CD4-positive, alpha-beta T cell treated with Interleukin-10 for 1 hour (primary cell): ENCODE data around the gene VWA8.
"Not testable (repeated sequence)": the region's sequence is repeated elsewhere in the genome, so short reads cannot be mapped to it uniquely, and the experiment has no call there.

ENCODE experiments used
- DNase-seq: peaks from one replicate; pipeline ENCODE4 v3.0.0-alpha.2; 2020

Gene VWA8

DNA sequence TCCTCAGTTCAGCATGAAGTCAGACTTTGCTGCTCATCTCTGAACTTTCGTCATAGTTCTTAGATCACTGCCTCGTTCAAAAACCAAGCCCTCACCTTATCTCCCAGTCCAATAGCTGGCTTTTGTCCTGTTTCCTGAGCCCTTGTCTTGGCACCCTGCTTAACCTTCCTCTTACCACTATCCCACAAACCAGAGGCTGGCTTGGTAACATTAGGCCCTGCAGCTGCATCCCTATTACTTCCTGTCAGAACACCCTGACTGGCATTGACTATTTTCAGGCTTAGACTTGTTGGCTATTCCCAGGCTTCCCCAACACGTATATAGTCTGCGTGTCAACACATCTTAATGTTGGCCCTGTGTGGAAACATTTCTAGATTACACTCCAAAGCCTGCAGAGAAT, 172.4 kb downstream of the VWA8 start:
- no peak for DNase-seq

DNA sequence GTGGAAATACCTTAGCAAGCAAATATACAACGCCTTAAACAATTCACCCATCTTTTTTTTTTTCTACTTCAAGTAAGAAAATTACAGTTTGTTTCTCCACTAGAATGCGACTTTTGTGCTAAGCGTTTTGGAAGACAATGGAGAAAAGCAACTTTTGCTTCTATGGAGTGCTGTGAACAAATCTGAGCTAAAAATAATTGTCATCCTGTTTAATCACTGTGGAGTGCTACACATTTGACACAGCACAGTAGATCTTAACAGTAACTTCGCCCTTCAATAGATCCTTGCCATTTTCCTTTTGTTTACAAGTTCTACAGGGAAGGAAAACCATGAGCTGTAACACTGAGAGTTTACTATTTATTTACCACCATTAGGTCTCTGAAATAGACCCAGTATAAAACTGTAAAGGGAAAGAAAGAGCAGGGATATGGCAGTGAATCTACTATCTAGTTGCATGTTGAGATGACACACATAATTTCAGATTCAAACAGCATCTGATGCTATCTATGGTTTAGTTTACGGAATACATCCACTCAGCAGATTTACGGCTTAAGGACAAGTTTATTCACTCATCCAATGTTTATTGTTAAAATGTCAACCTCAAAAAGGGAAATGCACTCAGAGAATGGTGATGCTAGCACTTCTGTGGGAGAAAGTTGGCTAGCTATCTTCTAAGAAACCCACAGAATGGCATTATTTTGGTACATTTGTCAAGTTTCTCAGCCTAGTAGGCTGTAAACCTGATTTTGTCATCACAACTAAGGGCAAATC, 175.3 kb downstream of the VWA8 start:
- DNase-seq = no peak

DNA sequence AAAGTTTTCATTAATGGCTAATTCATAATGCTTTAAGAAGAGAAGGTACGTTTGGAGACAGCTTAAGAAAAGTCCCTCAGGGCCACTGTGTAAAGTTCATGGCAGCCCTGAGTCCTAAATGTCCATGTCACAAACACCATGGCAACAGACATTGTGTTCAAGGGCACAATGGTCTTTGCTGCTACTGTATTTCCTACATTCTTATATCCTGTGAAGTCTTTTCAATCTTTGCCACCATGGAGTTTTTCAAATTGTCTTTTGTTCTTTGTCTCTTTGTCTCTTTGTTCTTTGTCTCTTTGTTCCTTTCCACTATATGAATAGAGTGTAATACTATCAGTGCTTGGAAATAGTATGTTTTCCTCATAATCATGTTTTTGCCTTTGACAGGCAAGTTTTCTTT, 178.8 kb downstream of the VWA8 start:
- DNase-seq = no peak

DNA sequence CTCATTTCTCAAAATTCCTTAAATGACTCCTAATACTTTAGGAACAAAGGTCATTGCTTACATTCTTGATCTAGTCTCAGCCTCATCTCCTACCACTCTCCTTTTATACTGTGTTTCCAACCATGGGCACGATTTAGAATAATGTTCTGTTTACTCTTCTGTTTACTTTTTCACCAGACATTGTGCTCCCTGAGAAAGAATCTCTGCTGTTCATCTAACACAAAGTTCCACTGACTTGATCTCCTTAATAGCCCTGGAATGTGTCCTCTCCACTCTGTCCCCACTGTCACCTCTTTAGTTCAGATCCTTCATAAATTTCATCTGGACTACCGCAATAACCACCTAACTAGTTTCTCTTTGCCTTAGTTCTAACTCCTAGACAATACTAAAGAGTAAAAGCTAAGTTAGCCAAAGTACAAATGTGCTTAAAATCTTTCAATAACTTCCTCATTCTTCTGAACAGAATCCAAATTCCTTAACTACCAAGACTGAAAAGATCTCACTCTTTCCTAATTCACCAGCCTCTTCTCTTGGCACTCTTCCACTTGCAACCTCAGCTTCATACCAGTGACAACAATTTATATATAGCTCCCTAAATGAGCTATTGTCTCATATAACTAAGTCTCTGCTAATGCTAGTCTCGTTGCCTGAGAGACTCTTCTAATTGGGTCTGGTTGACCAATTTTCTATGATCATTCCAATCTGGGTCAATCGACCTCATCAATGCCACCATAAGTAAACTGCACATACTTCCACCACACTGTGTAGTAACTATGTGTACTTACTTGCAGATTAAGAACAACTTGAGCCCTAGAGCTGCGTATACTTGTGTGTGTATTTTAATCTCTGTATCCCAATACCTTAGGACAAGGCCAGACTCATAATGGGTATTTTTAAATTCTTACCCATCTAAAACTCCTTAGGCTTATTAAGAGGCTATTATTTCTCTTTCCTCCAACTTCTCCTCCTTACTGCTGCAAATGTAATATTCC, 179.9 kb downstream of the VWA8 start:
- DNase-seq = no peak

GRCh38 chr13:41775251-41775650, 185.7 kb downstream of the VWA8 start:
- DNase-seq = no peak

- no peak for DNase-seq
These were observed 186.2 kb downstream of the VWA8 start for GRCh38 chr13:41774605-41775218.

- DNase-seq = no peak
These were observed 193.1 kb downstream of the VWA8 start for GRCh38 chr13:41767801-41768200.

- no peak for DNase-seq
These were observed 194.5 kb downstream of the VWA8 start for GRCh38 chr13:41766439-41766838.

- DNase-seq = no peak
These were observed 195.1 kb downstream of the VWA8 start for GRCh38 chr13:41765813-41766212.

- DNase-seq = no peak
These were observed 195.9 kb downstream of the VWA8 start for GRCh38 chr13:41765020-41765419.

- no peak for DNase-seq
These were observed 196.4 kb downstream of the VWA8 start for GRCh38 chr13:41764558-41764957.

DNA sequence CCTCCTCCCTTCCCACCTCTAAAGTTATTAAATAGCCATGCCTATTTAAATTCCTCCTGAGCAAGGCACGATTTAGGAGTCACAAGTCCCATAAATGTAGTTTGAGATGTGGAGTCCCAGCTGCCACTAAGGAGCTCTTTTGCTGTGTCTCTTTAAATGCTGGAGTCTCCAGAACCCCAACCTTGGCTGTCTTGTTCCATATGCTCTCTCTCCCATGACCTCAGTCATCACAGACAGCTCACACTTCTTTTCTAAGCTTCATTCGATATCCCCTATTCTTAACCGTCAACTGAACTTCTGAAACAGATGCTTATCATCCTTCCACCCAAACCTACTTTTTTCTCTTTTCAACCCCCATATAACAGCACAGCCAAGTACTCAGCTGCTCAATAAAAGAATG, 197.1 kb downstream of the VWA8 start:
- DNase-seq = no peak

DNA sequence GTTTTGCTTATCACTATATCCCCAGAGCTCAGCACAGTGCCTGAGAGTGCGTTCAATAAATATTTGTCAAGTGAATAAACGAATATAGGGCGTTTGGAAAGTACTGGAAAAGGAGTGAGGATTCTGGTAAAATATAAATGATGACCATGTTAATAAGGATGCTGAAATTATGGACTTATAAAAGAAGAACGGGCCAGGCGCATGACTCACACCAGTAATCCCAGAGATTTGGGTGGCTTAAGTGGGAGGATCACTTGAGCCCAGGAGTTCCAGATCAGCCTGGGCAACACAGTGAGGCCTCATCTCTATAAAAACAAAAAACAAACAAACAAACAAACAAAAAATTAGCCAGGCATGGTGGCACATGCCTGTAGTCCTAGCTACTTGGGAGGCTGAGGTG, 198.1 kb downstream of the VWA8 start:
- DNase-seq = no peak

DNA sequence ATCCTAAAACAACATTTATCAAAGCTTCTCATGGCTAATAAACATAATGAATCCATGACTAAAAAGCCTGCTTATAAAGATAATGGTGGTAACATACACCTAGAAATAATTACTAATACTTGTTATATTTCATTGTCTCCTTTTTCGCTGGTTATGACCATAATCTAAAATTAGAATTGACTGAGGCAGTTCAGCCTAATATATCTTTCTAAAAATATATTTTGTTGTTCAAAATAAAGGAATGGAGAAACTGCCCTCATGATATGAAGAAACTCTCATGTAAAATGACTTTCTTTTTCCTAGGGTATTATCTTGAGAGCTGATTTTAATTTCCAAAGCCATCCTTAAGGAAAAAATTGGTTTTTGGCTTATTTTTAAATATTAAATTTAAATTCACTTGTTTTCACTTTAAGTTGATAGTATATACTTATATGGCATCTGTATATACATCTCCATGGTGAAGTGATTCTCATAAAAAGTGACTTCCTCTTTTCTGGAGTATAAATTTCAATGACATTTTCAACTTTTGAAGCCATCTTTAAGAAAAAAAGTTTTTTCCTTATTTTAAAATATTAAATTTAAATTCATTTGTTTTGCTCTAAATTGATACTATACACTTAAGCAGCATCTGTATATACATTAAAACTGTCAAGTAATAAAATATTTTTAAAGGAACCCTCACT, 204.6 kb downstream of the VWA8 start:
- DNase-seq = no peak

- DNase-seq = no peak
These were observed 209.0 kb downstream of the VWA8 start for GRCh38 chr13:41751734-41752445.

DNA sequence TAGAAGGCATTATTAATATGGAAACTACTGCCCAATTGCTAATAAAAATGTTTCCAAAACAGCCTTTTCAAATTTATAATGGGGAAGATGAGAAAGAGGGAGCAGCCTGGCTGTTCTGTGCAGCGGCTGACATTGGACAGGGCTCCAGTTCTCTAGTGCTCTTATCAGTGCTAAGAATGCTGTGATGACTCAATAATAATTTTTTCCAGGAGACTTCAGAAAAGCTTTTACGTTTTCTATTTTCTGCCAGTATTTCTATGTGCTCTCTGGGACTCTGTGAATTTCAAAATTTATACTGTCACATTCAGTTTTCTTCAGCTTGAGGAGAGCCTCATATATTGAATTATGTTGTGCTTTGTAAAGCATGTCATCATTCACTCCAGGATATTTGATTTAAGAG, 209.6 kb downstream of the VWA8 start:
- DNase-seq = no peak

- no peak for DNase-seq
These were observed 214.7 kb downstream of the VWA8 start for GRCh38 chr13:41746259-41746658.

GRCh38 chr13:41745496-41745895, 215.4 kb downstream of the VWA8 start:
- DNase-seq = not testable (repeated sequence)

- no peak for DNase-seq
These were observed 217.9 kb downstream of the VWA8 start for GRCh38 chr13:41742917-41743552.

DNA sequence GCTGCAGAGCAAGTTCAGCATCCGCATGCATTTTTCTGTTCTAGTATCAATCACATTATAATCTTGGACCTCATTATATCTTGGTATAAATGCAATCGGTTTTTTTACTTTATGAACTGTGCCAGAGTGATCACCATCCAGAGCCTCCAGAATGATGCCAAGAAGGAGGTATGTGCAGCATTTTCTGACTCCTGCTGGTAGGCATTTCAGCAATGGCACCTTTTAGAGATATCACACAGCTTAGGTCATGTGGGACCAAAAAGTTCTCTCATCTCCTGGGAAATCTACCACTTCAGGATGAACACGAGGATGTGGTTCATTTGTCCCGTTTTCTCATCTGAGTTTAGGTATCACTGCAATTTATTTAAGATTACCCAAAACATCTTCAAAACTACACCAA, 220.4 kb downstream of the VWA8 start:
- DNase-seq = no peak

- DNase-seq = no peak
These were observed 238.0 kb downstream of the VWA8 start for GRCh38 chr13:41722684-41723535.
